HEK293T (cell line): Measurements from ENCODE around the gene NT5C2.

ENCODE experiments used
- BHLHE40 ChIP-seq: fragments of 450-650 bp; IDR thresholded peaks from 2 replicates; pipeline ENCODE4 v1.6.1; 2016; ENCODE audit warnings: mild to moderate bottlenecking, moderate library complexity, borderline replicate concordance
- FOXA1 ChIP-seq: fragments of 450-650 bp; IDR thresholded peaks from 2 replicates; pipeline ENCODE4 v1.6.1; 2016; ENCODE audit warnings: mild to moderate bottlenecking
- FOXK2 ChIP-seq: fragments of 450-650 bp; IDR thresholded peaks from 2 replicates; pipeline ENCODE4 v1.6.1; 2016; ENCODE audit warnings: mild to moderate bottlenecking
- HDGF ChIP-seq: fragments of 450-650 bp; IDR thresholded peaks from 2 replicates; pipeline ENCODE4 v1.6.1; 2017; ENCODE audit warnings: antibody characterized with exemption, borderline replicate concordance
- NFRKB ChIP-seq: fragments of 450-650 bp; IDR thresholded peaks from 2 replicates; pipeline ENCODE4 v1.6.1; 2016; ENCODE audit warnings: mild to moderate bottlenecking, moderate library complexity
- PKNOX1 ChIP-seq: fragments of 450-650 bp; IDR thresholded peaks from 2 replicates; pipeline ENCODE4 v1.6.1; 2016
- SP1 ChIP-seq: fragments of 450-650 bp; IDR thresholded peaks from 2 replicates; pipeline ENCODE4 v1.6.1; 2017
- SUZ12 ChIP-seq: fragments of 450-650 bp; IDR thresholded peaks from 2 replicates; pipeline ENCODE4 v1.6.1; 2016; ENCODE audit warnings: mild to moderate bottlenecking
- TARDBP ChIP-seq: fragments of 450-650 bp; IDR thresholded peaks from 2 replicates; pipeline ENCODE4 v1.6.1; 2016

- TF ChIP-seq BHLHE40 (no peak), FOXA1 (no peak), TARDBP (no peak), SP1 (no peak), HDGF (no peak), PKNOX1 (no peak), NFRKB (no peak), SUZ12 (no peak), FOXK2 (no peak)
These were observed 11.8 kb downstream of the NT5C2 start for GRCh38 chr10:103181244-103181643.
